Mucosa of rectum (tissue), 2 donors: ENCODE results near the gene CD47.
A peak's percentile ranks its signal among the peaks of the same experiment; 100 is the strongest.

Experiments
- H3K27ac ChIP-seq, 2 donors: one replicate each; pipeline ENCODE4 v1.7.0; 2013; ENCODE audit warnings: inconsistent platforms in 2 of 2, low read depth in 2 of 2, low read length in 2 of 2
- H3K27me3 ChIP-seq, 2 donors: one replicate each; pipeline ENCODE4 v1.7.0; 2013; ENCODE audit warnings: low read length in 2 of 2; ENCODE audit not compliant: control insufficient read depth in 2 of 2, insufficient read depth in 2 of 2
- H3K36me3 ChIP-seq, 2 donors: one replicate each; pipeline ENCODE4 v1.7.0; 2013; ENCODE audit warnings: low read length in 2 of 2; ENCODE audit not compliant: control insufficient read depth in 2 of 2, insufficient read depth in 2 of 2
- H3K4me1 ChIP-seq, 2 donors: one replicate each; pipeline ENCODE4 v1.7.0; 2013; ENCODE audit warnings: low read length in 2 of 2, mild to moderate bottlenecking in 1 of 2; ENCODE audit not compliant: control insufficient read depth in 2 of 2, insufficient read depth in 2 of 2
- H3K4me3 ChIP-seq, 2 donors: one replicate each; pipeline ENCODE4 v1.7.0; 2013; ENCODE audit warnings: low read length in 2 of 2
- H3K9ac ChIP-seq, 2 donors: one replicate each; pipeline ENCODE4 v1.7.0; 2013; ENCODE audit warnings: low read length in 2 of 2, low read depth in 1 of 2, mild to moderate bottlenecking in 1 of 2
- H3K9me3 ChIP-seq, 2 donors: one replicate each; pipeline ENCODE4 v1.7.0; 2013; ENCODE audit warnings: low read length in 2 of 2; ENCODE audit not compliant: control insufficient read depth in 2 of 2
- donor health status: healthy.
- donor health status: Normal muscosa, but diverticular disease.

The CD47 gene

DNA sequence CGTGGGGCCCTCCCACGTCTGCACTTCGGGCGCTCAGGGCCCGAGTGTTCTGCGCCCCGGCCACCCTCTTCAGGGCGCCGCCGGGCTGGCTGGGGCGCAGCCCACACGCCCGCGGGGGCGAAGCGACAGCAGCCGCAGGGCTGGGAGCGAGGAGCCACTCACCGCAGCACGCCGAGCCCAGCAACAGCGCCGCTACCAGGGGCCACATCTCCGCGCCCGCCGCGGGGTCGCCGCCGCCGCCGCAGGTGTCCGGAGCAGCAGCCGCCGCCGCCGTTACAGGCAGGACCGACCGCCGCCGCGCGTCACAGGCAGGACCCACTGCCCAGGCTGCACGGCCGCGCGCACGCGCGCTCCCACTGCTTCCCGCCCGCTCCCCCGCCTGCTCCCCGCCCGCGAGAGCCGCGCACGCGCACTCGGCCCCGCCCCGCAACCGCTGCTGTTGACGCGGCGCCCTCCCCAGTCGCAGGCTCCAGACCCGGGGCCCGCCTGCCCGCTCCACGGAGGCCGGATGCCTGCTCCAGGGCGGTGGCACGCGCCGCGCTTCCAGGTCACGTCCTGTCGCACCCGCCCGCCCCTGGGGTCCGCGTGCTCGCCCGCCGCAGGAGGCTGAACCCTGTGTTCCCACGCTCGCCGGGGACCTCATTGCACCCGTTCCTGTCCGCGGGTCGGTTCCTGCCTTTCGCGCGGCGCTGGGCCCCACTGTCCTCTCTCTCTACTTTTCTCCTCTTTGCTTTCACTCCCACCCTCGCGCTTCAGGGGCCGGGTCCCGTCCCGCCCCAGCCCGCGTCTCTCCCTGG lies at the start of gene CD47:
CD47 (minus strand) TSS at position 331 of the 797 bp plus-strand sequence; CDS start at position 208, 123 bp downstream.
- no peaks in the 10 kb centered on the region for H3K9me3 ChIP-seq
- peak within 1 kb of the TSS; percentile 86 to 89 for H3K27ac ChIP-seq
- no peaks in the 10 kb centered on the region for H3K27me3 ChIP-seq
- peak within 1 kb of the TSS; percentile 95 for H3K4me3 ChIP-seq
- H3K36me3 ChIP-seq: no peaks in the 10 kb centered on the region
- H3K9ac ChIP-seq: peak within 1 kb of the TSS; percentile 84 to 91
- peaks cover 3 to 21% of the 10 kb centered on the region in 2 donors for H3K4me1 ChIP-seq

DNA sequence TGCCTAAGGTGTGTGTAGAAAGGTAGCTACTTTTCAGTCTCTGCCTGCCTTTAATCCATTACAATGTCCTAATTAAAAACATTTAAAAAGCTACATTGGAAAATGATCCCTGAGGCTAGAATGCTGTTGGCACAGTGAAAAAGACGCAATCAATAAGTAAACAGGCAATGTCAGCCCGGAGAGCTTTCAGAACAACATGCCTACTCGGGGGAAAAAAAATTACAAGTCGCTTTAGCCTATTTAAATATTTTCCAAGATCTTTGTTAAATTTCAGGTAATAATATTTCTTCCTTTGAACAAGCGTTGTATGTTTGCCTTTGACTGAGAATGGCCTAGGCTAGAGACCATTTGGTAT lies 46.6 kb upstream of the CD47 start:
- no peaks in the 10 kb centered on the region for H3K36me3 ChIP-seq
- no peak overlapping the region for H3K9ac ChIP-seq
- no peak overlapping the region for H3K4me3 ChIP-seq
- peaks cover 0 to 4% of the 10 kb centered on the region in 2 donors for H3K4me1 ChIP-seq
- no peaks in the 10 kb centered on the region for H3K27me3 ChIP-seq
- H3K27ac ChIP-seq: no peak overlapping the region
- no peaks in the 10 kb centered on the region for H3K9me3 ChIP-seq

DNA sequence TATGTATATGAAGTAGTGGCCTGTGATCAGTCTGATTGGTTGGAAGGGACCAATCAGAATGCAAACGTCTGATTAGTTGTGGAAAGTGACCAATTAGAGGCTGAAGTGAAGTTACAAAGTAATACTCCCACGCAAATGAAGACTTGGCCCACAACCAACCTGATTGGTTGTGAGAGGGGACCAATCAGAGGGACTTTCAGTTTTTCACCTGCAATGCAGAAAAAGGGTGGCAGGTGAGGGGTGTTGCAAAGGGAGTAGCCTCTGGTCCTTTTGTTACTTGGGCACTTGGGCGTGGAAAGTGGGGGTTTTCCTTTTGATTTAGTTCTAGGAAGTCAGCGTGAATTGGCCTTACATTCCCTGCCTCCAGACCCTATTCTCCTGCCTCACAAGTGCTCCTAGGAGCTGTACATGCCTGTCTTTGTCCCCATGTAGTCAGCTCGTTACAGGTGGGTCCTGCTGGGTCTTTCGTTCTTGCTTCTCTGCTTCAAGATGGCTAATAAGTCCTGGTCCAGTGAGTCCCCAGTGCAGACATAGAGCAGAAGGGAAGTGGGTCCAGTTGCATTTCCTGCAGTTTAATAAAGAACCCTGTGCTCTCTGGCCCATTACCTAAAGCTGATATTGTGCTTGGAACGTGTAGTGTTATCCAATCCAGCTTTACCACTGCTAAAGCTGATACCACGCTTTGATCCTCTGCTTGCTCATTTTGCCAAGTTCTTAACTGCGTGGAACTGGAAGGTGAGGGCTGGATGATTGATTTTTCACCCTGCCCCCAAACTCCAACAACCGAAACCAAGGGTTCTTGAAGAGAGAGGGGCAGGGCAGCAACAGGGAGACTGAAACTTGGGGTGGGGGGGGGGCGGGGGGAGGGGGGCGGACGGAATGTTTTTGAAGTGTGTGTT lies 46.0 kb upstream of the CD47 start:
- H3K27ac ChIP-seq: no peak overlapping the region

DNA sequence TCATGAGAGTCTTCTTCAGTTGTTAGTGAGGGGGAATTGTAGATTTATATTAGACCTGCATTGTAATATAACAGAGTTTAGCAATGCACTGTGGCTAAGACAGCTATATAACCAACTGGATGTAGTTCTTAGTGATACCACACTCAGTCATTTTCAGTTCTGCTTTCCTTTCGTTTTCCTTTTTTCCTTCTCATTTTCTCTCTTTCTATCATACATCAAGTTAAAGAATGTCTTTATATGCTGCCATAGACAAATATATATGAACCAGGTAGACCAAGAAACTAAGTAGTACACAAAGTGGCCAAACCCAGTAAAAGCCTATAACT lies 43.7 kb upstream of the CD47 start:
- Histone ChIP-seq H3K9ac (no peak overlapping the region), H3K4me3 (peak overlapping the region in 1 of 2 donors; percentile 1), H3K4me1 (peaks cover 0 to 8% of the 10 kb centered on the region in 2 donors), H3K9me3 (no peaks in the 10 kb centered on the region), H3K27ac (no peak overlapping the region), H3K27me3 (no peaks in the 10 kb centered on the region), H3K36me3 (no peaks in the 10 kb centered on the region)

More for the DNA sequence above, 46.0 kb upstream of the CD47 start:
- Histone ChIP-seq H3K4me1 (peaks cover 0 to 8% of the 10 kb centered on the region in 2 donors), H3K9ac (no peak overlapping the region), H3K36me3 (no peaks in the 10 kb centered on the region), H3K27me3 (no peaks in the 10 kb centered on the region), H3K4me3 (no peak overlapping the region), H3K9me3 (no peaks in the 10 kb centered on the region)

DNA sequence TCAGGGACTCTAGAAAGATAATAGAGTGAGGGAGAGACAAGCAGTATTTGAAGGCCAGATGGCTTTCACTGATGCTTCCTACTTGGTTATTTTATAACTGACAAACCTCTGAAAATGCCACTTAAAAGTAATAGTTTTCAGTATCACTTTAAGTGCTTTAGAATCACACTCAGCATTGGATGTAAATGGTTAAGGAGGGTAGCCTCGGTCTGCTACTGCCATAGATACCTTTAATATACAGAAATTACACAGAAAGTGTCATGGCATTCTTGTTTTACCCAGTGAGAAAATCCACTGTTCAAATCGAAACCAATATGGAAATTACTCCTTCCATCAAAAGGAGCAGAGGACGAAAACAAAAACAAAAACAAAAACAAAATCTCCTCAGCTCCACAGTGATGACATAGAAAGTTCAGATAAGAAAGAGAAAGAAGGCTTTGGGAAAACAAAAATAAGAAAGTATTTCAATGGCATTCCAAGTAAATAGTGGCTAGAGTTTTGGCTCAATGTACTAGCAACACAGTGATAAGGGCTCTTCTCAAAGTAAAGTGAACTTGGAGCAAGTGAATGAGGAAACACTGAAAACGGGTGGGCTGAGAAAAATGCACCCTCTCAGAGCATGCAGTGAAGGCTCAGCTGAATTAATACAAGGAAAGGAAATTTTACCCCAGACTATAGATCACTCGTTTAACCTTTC lies 43.2 kb upstream of the CD47 start:
- Histone ChIP-seq H3K36me3 (no peaks in the 10 kb centered on the region), H3K27me3 (no peaks in the 10 kb centered on the region), H3K27ac (no peak overlapping the region), H3K4me1 (peaks cover 0 to 8% of the 10 kb centered on the region in 2 donors), H3K4me3 (peak overlapping the region in 1 of 2 donors; percentile 1), H3K9ac (no peak overlapping the region), H3K9me3 (no peaks in the 10 kb centered on the region)

DNA sequence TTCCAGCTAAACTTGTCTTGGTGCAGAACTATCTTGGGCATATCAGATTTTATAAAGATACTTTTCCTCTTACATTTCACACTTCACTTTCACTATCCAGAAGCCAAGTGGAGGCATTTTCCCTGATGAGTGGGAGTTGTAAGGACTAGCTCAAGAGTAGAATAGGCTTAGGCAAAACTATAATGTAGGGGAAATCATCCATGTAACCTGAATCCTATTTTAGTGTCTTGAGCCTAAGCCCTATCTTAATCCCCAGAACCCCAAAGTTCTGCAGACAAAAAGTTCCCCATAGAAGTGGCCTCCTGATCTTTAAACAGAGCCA lies 42.2 kb upstream of the CD47 start:
- no peak overlapping the region for H3K9ac ChIP-seq
- H3K27ac ChIP-seq: no peak overlapping the region
- H3K4me3 ChIP-seq: peak overlapping the region; percentile 4 to 14
- H3K4me1 ChIP-seq: peaks cover 0 to 8% of the 10 kb centered on the region in 2 donors
- no peaks in the 10 kb centered on the region for H3K9me3 ChIP-seq
- no peaks in the 10 kb centered on the region for H3K27me3 ChIP-seq
- H3K36me3 ChIP-seq: no peaks in the 10 kb centered on the region

DNA sequence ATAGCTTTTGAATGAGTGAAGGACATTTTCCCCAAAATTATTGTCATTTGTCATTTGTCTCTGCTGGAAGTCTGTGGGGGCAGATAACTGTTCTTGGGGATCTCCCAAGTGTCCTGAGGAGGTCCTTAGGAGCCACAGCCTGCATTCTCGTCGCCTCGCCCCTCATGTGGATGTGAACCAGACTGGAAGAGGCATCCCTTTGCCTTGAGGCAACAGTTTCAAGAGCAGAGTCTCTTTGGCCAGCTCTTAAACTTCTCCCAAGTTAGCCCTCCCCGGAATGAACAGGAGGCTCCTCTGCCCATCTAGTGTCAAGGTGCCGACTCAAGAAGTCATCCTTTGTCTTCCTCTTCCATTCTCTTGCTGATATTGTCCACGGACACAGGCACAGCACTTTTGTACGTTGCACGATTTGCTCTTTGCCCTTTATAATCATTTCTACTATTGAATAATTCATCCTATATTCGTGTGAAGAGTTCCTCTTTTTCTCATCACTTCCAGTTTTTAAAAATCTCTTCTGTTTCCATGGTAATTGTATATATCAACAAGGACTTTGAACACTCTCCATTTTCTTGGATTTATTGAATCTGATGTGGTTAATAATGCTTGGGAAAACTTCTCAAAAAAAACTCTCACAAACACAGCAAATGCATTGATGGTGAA lies 40.8 kb upstream of the CD47 start:
- H3K4me1 ChIP-seq: peaks cover 6 to 9% of the 10 kb centered on the region in 2 donors
- H3K9ac ChIP-seq: no peak overlapping the region
- H3K27me3 ChIP-seq: no peaks in the 10 kb centered on the region
- no peaks in the 10 kb centered on the region for H3K36me3 ChIP-seq
- H3K4me3 ChIP-seq: no peak overlapping the region
- H3K27ac ChIP-seq: no peak overlapping the region
- no peaks in the 10 kb centered on the region for H3K9me3 ChIP-seq

DNA sequence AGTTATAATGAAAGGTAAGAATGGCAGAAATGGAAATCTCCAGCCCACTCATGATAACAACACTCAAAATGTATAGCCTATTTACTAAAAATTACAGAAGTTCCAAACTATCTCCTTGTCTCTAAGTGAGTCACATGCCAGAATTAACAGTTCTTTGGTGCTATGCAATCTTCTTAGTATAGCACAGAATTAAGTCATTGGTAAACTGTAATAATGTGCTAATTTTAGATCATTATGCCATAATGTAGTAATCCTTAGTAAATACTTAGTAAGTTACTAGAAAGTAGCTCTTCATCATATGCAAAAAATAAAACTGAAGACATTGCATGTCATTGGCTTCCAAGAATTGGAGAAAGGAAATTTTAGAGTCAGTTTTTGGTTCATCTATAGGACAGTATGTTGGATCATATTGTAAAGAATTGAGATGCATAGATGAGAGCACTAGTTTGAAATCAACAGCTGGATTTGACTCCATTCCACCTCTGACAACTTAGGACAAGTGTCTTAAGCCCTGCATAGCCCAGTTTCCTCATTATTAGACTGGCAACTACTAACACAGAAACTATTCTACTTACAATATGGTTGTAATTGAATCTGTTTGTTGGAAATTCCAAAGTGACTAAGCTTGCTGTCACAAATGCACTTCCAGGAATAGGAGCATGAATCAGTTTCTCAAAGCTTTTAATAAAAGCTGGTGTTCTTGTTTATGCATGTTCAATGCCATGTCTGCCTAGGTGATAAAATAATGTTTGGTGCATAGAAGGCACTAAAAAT lies 40.1 kb upstream of the CD47 start:
- Histone ChIP-seq H3K27me3 (no peaks in the 10 kb centered on the region), H3K9ac (no peak overlapping the region), H3K27ac (no peak overlapping the region), H3K9me3 (no peaks in the 10 kb centered on the region), H3K36me3 (no peaks in the 10 kb centered on the region), H3K4me1 (peaks cover 6 to 9% of the 10 kb centered on the region in 2 donors), H3K4me3 (no peak overlapping the region)

DNA sequence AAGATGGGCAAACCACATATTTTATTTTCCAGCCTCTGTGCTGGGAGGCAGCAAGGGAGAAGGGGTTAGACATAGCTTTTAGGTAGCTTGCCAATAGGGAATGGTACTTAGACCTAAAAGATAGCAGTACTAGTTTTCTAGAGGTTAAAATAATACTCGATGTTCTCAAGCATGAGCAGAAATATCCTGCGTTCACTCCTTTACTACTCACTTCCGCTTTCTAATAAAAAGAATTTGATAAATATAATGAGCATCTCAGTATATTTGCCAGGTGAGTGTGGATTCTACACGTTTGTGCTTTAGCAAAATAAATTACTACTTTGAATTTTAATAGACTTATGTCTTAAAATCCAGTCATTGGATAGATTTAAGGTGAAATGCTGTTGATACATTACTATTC lies 39.4 kb upstream of the CD47 start:
- no peak overlapping the region for H3K4me3 ChIP-seq
- H3K9me3 ChIP-seq: no peaks in the 10 kb centered on the region
- peaks cover 6 to 9% of the 10 kb centered on the region in 2 donors for H3K4me1 ChIP-seq
- H3K9ac ChIP-seq: no peak overlapping the region
- H3K36me3 ChIP-seq: no peaks in the 10 kb centered on the region
- no peaks in the 10 kb centered on the region for H3K27me3 ChIP-seq
- H3K27ac ChIP-seq: no peak overlapping the region
